ENCODE data around the gene NUB1.

The NUB1 gene

GRCh38 chr7:151395036-151395367, 53.4 kb downstream of the NUB1 start:
- Histone ChIP-seq H3F3A (ENCODE audit: control insufficient read depth, insufficient read depth) (no peaks in the 10 kb centered on the region), H3K4me3 (ENCODE audit: low read length) (no peak overlapping the region), H3K9me2 (replicated peaks; ENCODE audit: control insufficient read depth, low read length) (no peaks in the 10 kb centered on the region), H4K20me1 (ENCODE audit: control insufficient read depth, insufficient read depth, low read depth, low read length) (no peaks in the 10 kb centered on the region), H3K79me2 (ENCODE audit: control insufficient read depth, low read length) (no peaks in the 10 kb centered on the region), H3K27ac (ENCODE audit: low read depth, low read length) (no peak overlapping the region), H3K9me3 (ENCODE audit: control insufficient read depth, insufficient read depth, low read length) (no peaks in the 10 kb centered on the region), H3K4me2 (ENCODE audit: low read length) (no peak overlapping the region), H3K4me1 (ENCODE audit: control insufficient read depth, low read length) (peaks cover 20% of the 10 kb centered on the region), H3K36me3 (ENCODE audit: control insufficient read depth, low read length) (no peaks in the 10 kb centered on the region), H3K27me3 (ENCODE audit: control insufficient read depth, low read length) (peaks cover 4% of the 10 kb centered on the region; the same call in 1 of the 2 replicates)
- TF ChIP-seq CTCF (IDR thresholded peaks at IDR 0.05; ENCODE audit: low read depth, low read length, poor library complexity, severe bottlenecking) (no peak), EZH2phosphoT487 (IDR thresholded peaks at IDR 0.05; ENCODE audit: borderline replicate concordance, low read length) (no peak)

- TF ChIP-seq CTCF (IDR thresholded peaks at IDR 0.05; ENCODE audit: low read depth, low read length, poor library complexity, severe bottlenecking), result no peak
- no peak for TF ChIP-seq EZH2phosphoT487 (IDR thresholded peaks at IDR 0.05; ENCODE audit: borderline replicate concordance, low read length)
- H3K4me1 ChIP-seq (ENCODE audit: control insufficient read depth, low read length), result peaks cover 35% of the 10 kb centered on the region
- H3K79me2 ChIP-seq (ENCODE audit: control insufficient read depth, low read length), result no peaks in the 10 kb centered on the region
- no peak overlapping the region for H3K4me3 ChIP-seq (ENCODE audit: low read length)
- no peaks in the 10 kb centered on the region for H3K9me3 ChIP-seq (ENCODE audit: control insufficient read depth, insufficient read depth, low read length)
- H3K9me2 ChIP-seq (replicated peaks; ENCODE audit: control insufficient read depth, low read length), result no peaks in the 10 kb centered on the region
- no peaks in the 10 kb centered on the region for H4K20me1 ChIP-seq (ENCODE audit: control insufficient read depth, insufficient read depth, low read depth, low read length)
- H3K27me3 ChIP-seq (ENCODE audit: control insufficient read depth, low read length), result no peaks in the 10 kb centered on the region
- no peak overlapping the region for H3K4me2 ChIP-seq (ENCODE audit: low read length)
- H3F3A ChIP-seq (ENCODE audit: control insufficient read depth, insufficient read depth), result no peaks in the 10 kb centered on the region; the same call in none of the 2 replicates
- no peaks in the 10 kb centered on the region for H3K36me3 ChIP-seq (ENCODE audit: control insufficient read depth, low read length)
- no peak overlapping the region for H3K27ac ChIP-seq (ENCODE audit: low read depth, low read length)
These were observed 54.8 kb downstream of the NUB1 start for GRCh38 chr7:151396328-151396970.

GRCh38 chr7:151397026-151397425, 55.4 kb downstream of the NUB1 start:
- no peak overlapping the region for H3K27ac ChIP-seq (ENCODE audit: low read depth, low read length)
- H3K4me2 ChIP-seq (ENCODE audit: low read length), result peak overlapping the region; percentile 54; the same call in 1 of the 2 replicates
- no peaks in the 10 kb centered on the region for H3K27me3 ChIP-seq (ENCODE audit: control insufficient read depth, low read length)
- no peaks in the 10 kb centered on the region for H3K36me3 ChIP-seq (ENCODE audit: control insufficient read depth, low read length)
- H4K20me1 ChIP-seq (ENCODE audit: control insufficient read depth, insufficient read depth, low read depth, low read length), result no peaks in the 10 kb centered on the region
- peaks cover 37% of the 10 kb centered on the region for H3K4me1 ChIP-seq (ENCODE audit: control insufficient read depth, low read length)
- TF ChIP-seq CTCF (IDR thresholded peaks at IDR 0.05; ENCODE audit: low read depth, low read length, poor library complexity, severe bottlenecking) (no peak), EZH2phosphoT487 (IDR thresholded peaks at IDR 0.05; ENCODE audit: borderline replicate concordance, low read length) (no peak)
- no peaks in the 10 kb centered on the region for H3K9me3 ChIP-seq (ENCODE audit: control insufficient read depth, insufficient read depth, low read length)
- no peaks in the 10 kb centered on the region for H3K79me2 ChIP-seq (ENCODE audit: control insufficient read depth, low read length)
- H3K4me3 ChIP-seq (ENCODE audit: low read length), result no peak overlapping the region; the same call in 1 of the 2 replicates
- no peaks in the 10 kb centered on the region for H3K9me2 ChIP-seq (replicated peaks; ENCODE audit: control insufficient read depth, low read length)
- H3F3A ChIP-seq (ENCODE audit: control insufficient read depth, insufficient read depth), result no peaks in the 10 kb centered on the region; the same call in none of the 2 replicates
